Measurements from ENCODE around the gene CASZ1.

CASZ1 gene

DNA sequence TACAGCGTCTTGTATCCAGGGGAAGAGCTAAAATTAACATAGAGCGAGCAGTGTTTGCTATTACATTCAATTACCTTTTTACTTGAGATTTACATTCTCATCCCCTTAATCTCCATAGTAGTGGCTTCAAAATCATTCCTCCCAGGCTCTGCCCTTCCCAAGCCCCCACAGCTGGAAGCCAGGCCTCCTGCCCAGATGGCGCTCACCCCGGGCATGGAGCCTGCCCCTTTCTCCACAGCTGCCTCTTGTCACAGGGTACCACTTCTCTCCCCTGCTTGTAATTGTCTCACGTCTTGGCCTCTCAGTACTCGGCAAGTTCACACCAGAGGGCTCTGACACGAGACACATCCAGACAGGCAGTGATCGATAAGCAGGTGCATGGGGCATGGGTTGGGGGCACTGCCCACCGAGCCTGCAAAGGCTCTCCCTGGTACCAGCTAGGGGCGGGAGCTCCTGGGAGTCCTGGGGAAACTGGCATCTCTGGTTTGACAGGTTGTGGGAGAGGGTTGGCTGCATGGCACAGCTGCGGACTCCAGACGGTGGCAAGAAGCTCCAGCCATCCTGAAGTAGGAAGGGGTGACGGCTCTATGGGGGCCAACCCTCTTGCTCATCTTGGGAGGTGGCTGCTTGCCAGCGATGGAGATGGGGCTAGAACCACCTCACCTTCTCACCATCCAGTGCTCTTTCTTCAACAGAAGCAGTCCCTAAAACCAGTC is 20.1 kb downstream of the CASZ1 start:
- no peak for DNase-seq

DNA sequence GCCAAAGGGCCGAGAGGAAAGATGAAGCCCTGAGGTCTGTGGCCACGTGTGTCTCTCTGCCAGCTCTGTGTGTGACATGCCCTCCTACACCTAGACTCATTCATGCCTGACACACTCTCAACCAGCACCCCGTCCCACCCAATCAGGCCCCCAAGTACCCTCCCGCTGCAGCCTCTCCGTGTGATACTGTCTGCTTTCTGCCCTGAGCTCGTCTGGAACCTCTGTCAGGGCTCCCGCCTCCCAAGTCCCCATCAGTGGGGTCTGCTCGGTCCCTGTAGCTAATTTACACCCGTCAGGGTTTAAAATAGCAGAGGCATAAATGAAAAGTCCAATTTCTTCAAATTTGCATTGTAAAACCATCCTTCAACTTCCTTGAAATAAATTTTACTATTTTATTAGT is 20.7 kb downstream of the CASZ1 start:
- no peak overlapping the region for H3K4me3 Mint-ChIP-seq
- no peaks in the 10 kb centered on the region for H3K36me3 Mint-ChIP-seq (ENCODE audit: low read depth)
- no peak for DNase-seq
- peaks cover 47% of the 10 kb centered on the region for H3K27me3 Mint-ChIP-seq (ENCODE audit: low read depth, poor library complexity)
- no peaks in the 10 kb centered on the region for H3K9me3 Mint-ChIP-seq
- peaks cover 9% of the 10 kb centered on the region for H3K4me1 Mint-ChIP-seq
- TF ChIP-seq, protein P1, sequence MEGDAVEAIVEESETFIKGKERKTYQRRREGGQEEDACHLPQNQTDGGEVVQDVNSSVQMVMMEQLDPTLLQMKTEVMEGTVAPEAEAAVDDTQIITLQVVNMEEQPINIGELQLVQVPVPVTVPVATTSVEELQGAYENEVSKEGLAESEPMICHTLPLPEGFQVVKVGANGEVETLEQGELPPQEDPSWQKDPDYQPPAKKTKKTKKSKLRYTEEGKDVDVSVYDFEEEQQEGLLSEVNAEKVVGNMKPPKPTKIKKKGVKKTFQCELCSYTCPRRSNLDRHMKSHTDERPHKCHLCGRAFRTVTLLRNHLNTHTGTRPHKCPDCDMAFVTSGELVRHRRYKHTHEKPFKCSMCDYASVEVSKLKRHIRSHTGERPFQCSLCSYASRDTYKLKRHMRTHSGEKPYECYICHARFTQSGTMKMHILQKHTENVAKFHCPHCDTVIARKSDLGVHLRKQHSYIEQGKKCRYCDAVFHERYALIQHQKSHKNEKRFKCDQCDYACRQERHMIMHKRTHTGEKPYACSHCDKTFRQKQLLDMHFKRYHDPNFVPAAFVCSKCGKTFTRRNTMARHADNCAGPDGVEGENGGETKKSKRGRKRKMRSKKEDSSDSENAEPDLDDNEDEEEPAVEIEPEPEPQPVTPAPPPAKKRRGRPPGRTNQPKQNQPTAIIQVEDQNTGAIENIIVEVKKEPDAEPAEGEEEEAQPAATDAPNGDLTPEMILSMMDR (IDR thresholded peaks at IDR 0.05) = no peak
- no peak overlapping the region for H3K27ac Mint-ChIP-seq

More for the DNA sequence above, 20.1 kb downstream of the CASZ1 start:
- Mint-ChIP-seq H3K27me3 (ENCODE audit: low read depth, poor library complexity) (peaks cover 44% of the 10 kb centered on the region), H3K9me3 (no peaks in the 10 kb centered on the region), H3K4me1 (peaks cover 6% of the 10 kb centered on the region), H3K27ac (no peak overlapping the region), H3K4me3 (no peak overlapping the region), H3K36me3 (ENCODE audit: low read depth) (no peaks in the 10 kb centered on the region)
- TF ChIP-seq, protein P1 (IDR thresholded peaks at IDR 0.05) = no peak

DNA sequence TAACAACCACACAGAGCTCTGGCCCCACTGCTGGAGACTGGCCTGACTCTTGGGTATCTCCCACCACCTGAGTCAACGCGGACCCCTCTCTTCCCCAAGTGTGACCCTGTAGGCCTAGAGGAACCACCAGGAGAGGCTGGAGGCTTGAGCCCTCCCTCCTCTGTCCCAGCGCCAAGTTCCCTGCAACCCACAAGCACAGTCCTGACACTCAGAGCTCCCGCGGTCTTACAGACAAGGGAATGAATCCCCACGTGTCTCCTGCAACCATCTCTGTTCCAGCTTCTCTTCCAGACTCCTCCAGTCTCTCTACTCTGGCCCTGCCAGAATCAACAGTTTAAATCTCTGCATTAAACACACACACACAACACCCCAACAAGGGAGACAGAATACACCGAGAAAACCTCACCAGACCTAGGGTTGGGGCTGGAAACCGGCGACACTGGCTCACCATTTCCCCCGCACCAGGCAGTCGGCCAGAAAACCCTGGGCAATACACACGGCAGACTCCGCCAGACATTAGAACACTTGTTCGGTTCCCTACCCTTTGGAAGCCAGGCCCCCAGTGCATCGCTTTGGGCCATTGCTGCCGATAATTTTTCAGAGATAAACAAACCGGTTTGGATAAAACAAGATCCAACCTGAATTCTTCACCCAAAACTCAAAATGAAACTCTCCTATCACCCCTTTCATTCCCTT is 21.7 kb downstream of the CASZ1 start:
- Mint-ChIP-seq H3K4me1 (peaks cover 11% of the 10 kb centered on the region), H3K27ac (no peak overlapping the region), H3K36me3 (ENCODE audit: low read depth) (no peaks in the 10 kb centered on the region), H3K9me3 (no peaks in the 10 kb centered on the region), H3K27me3 (ENCODE audit: low read depth, poor library complexity) (peaks cover 54% of the 10 kb centered on the region), H3K4me3 (no peak overlapping the region)
- TF ChIP-seq, protein P1 (IDR thresholded peaks at IDR 0.05) = no peak
- DNase-seq = no peak

DNA sequence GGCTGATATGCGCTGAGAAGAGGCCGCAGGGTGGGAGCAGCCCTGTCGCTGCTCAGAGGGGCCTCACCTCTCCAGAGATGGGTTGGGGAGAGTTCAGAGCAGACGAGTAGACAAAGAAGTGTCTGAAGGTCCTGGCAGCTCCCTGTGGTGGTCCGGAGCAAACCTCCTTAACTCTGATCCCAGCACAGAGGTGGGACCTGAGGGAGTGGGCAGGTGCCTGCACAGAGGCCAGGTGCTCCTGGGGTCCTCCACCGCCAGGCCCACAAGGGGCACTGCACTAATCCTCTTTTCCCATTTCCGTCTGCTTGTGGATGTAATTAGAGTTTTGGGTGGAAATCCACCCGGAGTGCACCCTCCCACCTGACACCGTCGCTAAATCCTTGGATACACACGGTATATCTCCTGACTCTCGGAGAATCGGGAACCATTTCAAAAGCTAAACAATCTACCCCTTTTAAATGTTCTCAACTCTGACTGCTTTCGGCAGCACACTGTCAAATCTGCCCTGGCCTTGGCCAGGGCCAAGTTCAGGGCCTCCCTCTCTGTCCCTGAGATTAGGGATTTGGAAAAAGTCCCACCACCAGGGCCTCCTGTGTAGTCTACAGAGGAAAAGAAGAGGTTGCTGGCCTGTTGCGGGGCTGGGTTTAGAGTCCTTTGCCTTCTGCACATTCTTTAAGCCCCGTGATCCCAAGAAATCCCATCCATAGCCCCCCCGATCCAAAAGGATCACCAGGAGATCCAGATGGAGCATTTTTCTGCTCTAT is 22.4 kb downstream of the CASZ1 start:
- H3K4me3 Mint-ChIP-seq = no peak overlapping the region
- TF ChIP-seq, protein P1 (IDR thresholded peaks at IDR 0.05) = no peak
- peaks cover 57% of the 10 kb centered on the region for H3K27me3 Mint-ChIP-seq (ENCODE audit: low read depth, poor library complexity)
- no peak for DNase-seq
- peaks cover 11% of the 10 kb centered on the region for H3K4me1 Mint-ChIP-seq
- H3K27ac Mint-ChIP-seq = no peak overlapping the region
- H3K36me3 Mint-ChIP-seq (ENCODE audit: low read depth) = no peaks in the 10 kb centered on the region
- no peaks in the 10 kb centered on the region for H3K9me3 Mint-ChIP-seq

DNA sequence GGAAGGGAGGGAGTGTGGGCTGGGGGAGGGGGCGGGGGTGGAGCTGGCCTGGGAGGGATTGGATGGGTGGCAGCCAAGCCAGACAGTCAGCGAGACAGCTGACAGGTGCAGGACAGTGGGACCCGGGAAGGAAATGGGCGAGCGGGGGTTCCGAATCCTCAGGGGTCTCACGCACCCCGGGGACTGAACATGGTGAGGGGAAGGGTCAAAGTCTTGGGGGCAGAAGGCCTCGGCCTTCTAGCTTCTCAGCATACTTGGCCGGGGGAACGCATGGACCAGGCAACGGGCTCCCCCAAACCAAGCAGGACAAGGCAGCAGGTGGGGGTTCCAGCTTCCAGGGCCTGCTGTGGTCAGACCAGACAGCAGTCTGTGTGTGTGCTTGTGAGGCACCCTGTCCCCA is 23.1 kb downstream of the CASZ1 start:
- TF ChIP-seq, protein P1 (IDR thresholded peaks at IDR 0.05) = no peak
- Mint-ChIP-seq H3K4me1 (peaks cover 11% of the 10 kb centered on the region), H3K27ac (no peak overlapping the region), H3K36me3 (ENCODE audit: low read depth) (no peaks in the 10 kb centered on the region), H3K9me3 (no peaks in the 10 kb centered on the region), H3K27me3 (ENCODE audit: low read depth, poor library complexity) (peaks cover 57% of the 10 kb centered on the region), H3K4me3 (no peak overlapping the region)
- no peak for DNase-seq

All from nephron progenitor cell (in vitro differentiated cells).